Measurements from ENCODE around the gene NIPBL.

GRCh38 chr5:37034955-37035354 lies 158.4 kb downstream of the NIPBL start:
- no peak for TF ChIP-seq POLR2A (IDR thresholded peaks at IDR 0.05)
- TF ChIP-seq CTCF (IDR thresholded peaks at IDR 0.05) = no peak

All from body of pancreas (tissue), 4 donors.